Stimulated activated CD4-positive, alpha-beta T cell treated with anti-CD3 and anti-CD28 coated beads, TNF-alpha, amount 100 ng/mL, for 4 hours (primary cell): ENCODE results near the gene KLC4.
"Not testable (repeated sequence)": the region's sequence is repeated elsewhere in the genome, so short reads cannot be mapped to it uniquely, and the experiment has no call there.

ENCODE experiments used
- DNase-seq, 3 experiments: peaks; one replicate each; pipeline ENCODE4 v3.0.0-alpha.2; 2020; ENCODE audit warnings: low read depth in 3 of 3

Gene KLC4

DNA sequence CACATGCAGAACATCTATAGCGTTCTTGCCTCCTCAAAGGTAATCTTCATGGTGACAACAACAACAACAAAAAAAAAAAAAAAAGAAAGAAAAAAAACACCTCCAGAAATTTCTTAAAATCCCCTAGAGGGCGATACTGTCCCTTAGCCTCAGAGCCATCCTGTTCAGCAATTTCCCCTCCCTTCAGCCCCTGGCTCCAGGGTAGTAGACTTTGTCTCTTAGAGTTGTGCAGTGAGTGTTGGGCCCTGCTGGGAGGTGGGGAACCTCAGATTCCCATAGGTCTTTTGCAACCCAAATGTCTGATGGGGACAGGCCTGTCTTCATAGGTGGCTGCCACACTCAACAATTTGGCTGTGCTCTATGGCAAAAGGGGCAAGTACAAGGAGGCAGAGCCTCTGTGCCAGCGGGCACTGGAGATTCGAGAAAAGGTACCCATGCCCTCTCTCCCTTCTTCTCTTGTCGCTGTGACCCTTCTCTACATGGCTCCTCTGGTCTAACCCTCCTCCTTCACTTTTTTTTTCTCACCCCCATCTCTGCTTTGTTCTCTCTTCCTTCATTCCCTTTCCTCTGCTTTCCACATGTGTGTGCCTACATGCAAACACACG, 10.7 kb downstream of the KLC4 start:
- no peak for DNase-seq

GRCh38 chr6:43074847-43075669, 15.6 kb downstream of the KLC4 start:
- no peak for DNase-seq

DNA sequence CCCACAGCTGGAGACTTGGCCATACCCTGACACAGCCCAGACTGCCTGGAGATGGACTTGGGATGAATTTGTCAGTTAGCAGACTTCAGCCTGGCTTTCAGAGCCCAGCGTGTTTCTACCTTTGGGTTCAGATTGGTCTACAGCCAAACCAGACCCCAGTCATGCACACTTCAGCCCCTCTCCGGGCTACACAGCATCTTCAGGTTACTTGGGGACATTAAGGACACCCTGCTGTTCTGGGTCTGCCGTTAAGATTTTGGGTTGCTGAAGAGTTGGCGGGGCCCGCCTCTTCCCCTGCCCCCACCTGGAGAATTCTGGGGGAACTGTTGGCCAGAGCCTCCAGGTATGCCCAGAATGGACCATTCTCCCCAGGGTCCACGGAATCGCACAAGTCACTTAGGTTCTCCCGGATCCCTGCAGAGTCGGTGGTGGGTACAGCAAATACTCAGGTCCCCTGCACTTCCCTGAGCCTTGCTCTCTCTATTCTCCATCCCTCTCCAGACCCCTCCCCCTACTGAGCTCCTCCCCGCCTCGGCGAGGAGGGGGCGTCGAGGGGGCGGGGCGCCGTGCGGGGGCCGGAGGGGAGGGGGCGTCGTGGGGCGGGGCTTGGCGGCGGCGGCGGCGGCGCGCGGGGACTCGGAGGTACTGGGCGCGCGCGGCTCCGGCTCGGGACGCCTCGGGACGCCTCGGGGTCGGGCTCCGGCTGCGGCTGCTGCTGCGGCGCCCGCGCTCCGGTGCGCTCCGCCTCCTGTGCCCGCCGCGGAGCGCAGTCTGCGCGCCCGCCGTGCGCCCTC, 16.4 kb downstream of the KLC4 start, which contains the start of gene PTK7:
PTK7 (plus strand) TSS at position 645 of the 794 bp plus-strand sequence. CDS start 175 bp downstream, outside the sequence.
- peak in 2 of 3 experiments; percentile 23 to 24 for DNase-seq

GRCh38 chr6:43076464-43077332, 17.3 kb downstream of the KLC4 start:
- DNase-seq: peak in 1 of 3 experiments; percentile 12

DNA sequence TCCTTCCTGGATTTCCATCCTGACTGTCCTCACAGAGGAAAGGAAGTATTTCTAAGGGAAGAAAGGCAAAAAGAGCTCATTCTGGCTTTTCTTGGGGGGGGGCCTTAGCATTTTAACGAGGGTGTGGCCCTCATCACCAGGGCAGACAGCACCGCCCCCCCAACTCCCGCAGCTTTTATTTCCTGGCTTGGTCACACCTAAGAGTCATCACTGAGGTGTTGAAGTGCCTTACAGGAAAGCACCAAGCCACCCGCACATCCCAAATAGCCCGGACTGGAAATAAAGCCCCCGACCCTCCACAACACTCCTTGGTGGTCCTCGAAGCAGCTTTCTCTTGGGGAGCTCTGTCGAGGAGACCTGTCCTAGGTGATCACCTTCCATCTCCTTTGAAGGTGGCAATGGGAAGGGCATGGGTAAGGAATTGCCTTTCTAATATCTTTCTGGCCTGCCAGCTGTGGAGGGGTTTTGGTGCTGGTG, 17.9 kb downstream of the KLC4 start:
- DNase-seq: no peak

- DNase-seq: no peak
Measured at GRCh38 chr6:43077981-43078511, 18.6 kb downstream of the KLC4 start.

GRCh38 chr6:43078691-43079090, 19.3 kb downstream of the KLC4 start:
- no peak for DNase-seq

DNA sequence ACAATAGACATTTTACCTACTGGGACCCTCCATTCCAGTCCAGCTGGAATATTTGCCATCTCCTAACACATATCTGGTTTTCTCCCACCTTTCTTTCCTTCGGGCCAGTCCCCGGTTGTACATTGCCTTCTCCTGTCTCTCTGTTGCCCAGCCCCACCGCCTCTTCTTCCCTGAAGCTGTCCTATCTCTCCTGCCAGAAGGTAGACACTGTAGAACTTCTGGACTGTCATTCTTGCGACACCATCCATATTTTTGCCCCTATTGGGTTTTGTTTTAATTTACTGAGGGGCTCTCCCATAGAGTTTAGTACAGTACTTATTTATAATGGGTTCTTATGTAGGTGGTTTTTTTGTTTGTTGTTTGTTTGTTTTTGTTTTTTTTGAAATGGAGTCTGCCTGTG, 21.6 kb downstream of the KLC4 start:
- DNase-seq: no peak

DNA sequence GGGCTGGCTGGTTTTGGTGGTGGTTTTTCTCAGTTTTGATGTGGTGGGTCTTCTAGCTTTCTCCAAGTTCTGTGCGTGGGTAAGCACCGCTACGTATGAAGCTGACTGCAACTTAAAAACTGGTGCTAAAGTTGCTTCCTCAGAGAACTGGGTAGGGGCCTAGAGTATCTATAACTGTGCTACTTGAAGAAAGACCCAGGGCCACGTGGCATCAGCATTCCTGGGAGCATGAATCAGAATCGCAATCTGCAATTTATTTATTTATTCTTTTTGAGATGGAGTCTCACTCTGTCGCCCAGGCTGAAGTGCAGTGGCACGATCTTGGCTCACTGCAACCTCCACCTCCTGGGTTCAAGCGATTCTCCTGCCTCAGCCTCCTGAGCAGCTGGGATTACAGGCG, 22.5 kb downstream of the KLC4 start:
- not testable (repeated sequence) for DNase-seq

DNA sequence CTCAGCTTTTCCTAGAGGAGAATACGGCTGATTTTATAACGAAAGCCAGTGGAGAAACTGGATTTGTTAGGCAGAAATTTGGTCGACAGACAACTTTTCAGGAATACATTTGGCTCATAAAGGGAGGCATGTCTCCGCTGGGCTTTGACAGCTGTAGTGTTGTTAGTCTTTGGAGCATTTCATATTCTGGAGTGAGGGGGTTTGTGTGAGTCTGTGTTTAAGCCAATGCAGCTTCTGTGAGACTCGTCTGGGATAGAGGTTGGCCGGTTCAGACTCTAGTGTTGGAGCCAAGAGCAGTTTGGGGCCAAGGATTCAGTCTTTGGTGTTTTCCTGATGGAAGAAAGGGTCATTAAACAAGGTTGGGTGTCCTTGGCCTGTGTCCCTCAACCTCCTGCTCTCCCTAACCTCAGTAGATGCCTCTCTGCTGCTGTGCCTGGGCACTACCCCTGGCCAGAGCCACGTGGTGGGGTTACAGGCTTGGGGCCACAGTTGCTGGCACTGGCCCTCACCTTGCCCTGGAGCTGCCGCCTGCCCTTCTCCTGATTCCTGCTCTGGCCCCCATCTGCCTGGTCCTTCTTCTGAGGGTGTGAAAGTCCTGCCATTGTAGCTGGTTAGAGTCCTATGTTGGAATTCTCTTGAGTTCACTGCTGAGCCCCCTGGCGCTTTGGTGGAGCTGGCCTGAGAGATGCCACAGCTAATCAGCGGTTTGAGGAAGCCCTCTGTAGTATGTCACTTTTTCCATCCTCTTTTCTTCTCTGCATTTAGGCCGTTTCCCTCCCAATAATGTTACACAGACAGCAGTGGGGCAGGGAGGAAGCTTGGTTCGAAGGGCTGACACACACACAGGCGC, 23.6 kb downstream of the KLC4 start:
- no peak for DNase-seq

DNA sequence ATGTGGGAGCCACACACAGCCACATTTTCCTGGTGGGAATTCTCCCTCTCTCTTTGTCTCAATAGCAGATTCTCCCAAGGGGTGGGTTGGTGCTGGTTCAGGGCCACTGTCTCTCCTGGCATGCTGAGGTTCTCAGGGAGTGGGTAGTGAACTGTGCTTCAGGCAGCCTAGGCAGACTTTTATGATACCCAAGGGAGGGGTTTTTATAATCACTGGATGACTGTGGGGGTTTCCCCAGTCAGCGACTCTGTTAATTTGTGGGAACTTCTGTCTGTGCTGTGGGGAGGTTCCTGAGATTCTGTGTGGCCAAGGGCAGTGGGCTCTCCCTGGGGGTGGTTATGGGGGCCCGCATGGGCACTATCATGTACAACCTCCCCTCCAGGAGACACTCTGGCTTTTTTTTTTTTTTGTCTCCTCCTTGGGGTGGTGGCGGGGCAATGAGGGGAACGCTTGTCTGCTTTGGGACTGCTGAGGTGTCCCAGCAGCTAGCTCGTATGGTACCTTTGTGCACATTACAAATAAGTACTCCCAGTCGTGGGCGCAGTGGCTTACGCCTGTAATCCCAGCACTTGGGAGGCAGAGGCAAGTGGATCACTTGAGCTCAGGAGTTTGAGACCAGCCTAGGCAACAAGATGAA, 26.7 kb downstream of the KLC4 start:
- no peak for DNase-seq

GRCh38 chr6:43088654-43089056, 29.2 kb downstream of the KLC4 start:
- DNase-seq: no peak

DNA sequence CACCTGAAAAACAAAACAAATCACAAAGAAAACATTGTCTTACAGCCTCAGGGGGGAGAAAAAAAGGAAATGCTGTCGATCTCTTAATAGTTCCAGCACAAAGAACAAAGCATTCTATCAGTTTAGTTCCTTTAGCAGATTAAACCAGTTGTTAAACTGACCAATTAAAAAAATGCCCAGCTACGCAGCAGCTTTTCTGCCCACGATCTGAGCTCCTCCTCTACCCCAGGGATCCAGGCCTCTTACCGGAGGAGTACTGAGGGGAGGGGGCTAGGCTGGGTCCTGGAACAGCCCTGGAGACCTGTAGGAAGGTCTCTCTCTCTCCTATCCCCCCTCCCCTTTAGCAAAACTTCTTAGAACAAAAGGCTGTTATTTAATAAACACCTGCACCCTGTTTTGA, 30.0 kb downstream of the KLC4 start:
- no peak for DNase-seq

- no peak for DNase-seq
Measured at GRCh38 chr6:43089874-43090558, 30.6 kb downstream of the KLC4 start.

GRCh38 chr6:43090559-43090956, 31.1 kb downstream of the KLC4 start:
- DNase-seq: no peak

DNA sequence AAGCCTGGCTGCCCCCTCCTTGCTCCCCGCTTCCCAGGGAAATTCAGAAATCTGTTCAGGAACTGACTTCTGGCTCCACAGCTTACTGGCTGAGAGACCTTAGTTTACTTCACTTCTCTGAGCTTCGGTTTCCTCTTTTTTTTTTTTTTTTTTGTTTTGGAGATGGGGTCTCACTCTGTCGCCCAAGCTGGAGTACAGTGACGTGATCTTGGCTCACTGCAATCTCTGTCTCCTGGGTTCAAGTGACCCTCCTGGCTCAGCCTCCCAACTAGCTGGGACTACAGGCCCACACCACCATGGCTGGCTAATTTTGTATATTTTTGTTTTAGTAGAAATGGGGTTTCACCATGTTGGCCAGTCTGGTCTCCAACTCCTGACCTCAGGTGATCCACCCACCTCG, 31.6 kb downstream of the KLC4 start:
- no peak for DNase-seq

- DNase-seq: no peak
Measured at GRCh38 chr6:43091436-43091991, 32.1 kb downstream of the KLC4 start.

- DNase-seq: no peak
Measured at GRCh38 chr6:43092635-43093034, 33.2 kb downstream of the KLC4 start.
